GM21619 (cell line): ENCODE measurements around the gene FNIP2.
A peak's percentile ranks its signal among the peaks of the same experiment; 100 is the strongest.

Experiments
- ATAC-seq: cut with Tn5 transposase; IDR thresholded peaks from one replicate; pipeline ENCODE4 v1.9.1; 2021; ENCODE audit not compliant: unreplicated experiment

The FNIP2 gene

GRCh38 chr4:158836002-158836369 is 67.2 kb downstream of the FNIP2 start:
- ATAC-seq: no peak

- no peak for ATAC-seq
Observed at GRCh38 chr4:158836828-158837449, 68.1 kb downstream of the FNIP2 start.

GRCh38 chr4:158837527-158838141 is 68.8 kb downstream of the FNIP2 start:
- no peak for ATAC-seq

GRCh38 chr4:158840131-158840530 is 71.3 kb downstream of the FNIP2 start:
- ATAC-seq: no peak

- no peak for ATAC-seq
Observed at GRCh38 chr4:158841540-158841939, 72.7 kb downstream of the FNIP2 start.

- no peak for ATAC-seq
Observed at GRCh38 chr4:158845311-158846041, 76.7 kb downstream of the FNIP2 start.

- no peak for ATAC-seq
Observed at GRCh38 chr4:158847535-158847934, 78.7 kb downstream of the FNIP2 start.

- peak; percentile 9 for ATAC-seq
Observed at GRCh38 chr4:158849681-158850080, 80.9 kb downstream of the FNIP2 start.

GRCh38 chr4:158850371-158850770 is 81.5 kb downstream of the FNIP2 start:
- peak; percentile 52 for ATAC-seq

GRCh38 chr4:158850800-158851644 is 82.2 kb downstream of the FNIP2 start:
- peak; percentile 13 for ATAC-seq

GRCh38 chr4:158854236-158854635 is 85.4 kb downstream of the FNIP2 start:
- no peak for ATAC-seq

GRCh38 chr4:158856852-158857251 is 88.0 kb downstream of the FNIP2 start:
- ATAC-seq: peak; percentile 59

- no peak for ATAC-seq
Observed at GRCh38 chr4:158857951-158858350, 89.1 kb downstream of the FNIP2 start.

- no peak for ATAC-seq
Observed at GRCh38 chr4:158858410-158859199, 89.8 kb downstream of the FNIP2 start.

GRCh38 chr4:158859661-158860060 is 90.8 kb downstream of the FNIP2 start:
- ATAC-seq: no peak

- peak; percentile 76 for ATAC-seq
Observed at GRCh38 chr4:158860856-158861255, 92.0 kb downstream of the FNIP2 start.

- peak; percentile 47 for ATAC-seq
Observed at GRCh38 chr4:158861281-158861680, 92.5 kb downstream of the FNIP2 start.

- no peak for ATAC-seq
Observed at GRCh38 chr4:158861766-158862165, 92.9 kb downstream of the FNIP2 start.

GRCh38 chr4:158863296-158863695 is 94.5 kb downstream of the FNIP2 start:
- ATAC-seq: no peak

- ATAC-seq: no peak
Observed at GRCh38 chr4:158865520-158866177, 96.8 kb downstream of the FNIP2 start.
